Astrocyte (in vitro differentiated cells and primary cell): ENCODE data around the gene PSPH. TPM values are rescaled to one million over a fixed set of nuclear protein-coding genes. Genes with fewer than 3 reads are reported as not detected.
"Not testable (repeated sequence)": the region's sequence is repeated elsewhere in the genome, so short reads cannot be mapped to it uniquely, and the experiment has no call there.

Experiments
- DNase-seq: peaks from one replicate; pipeline ENCODE4 v3.0.0-alpha.2; 2010; ENCODE audit warnings: low read depth
- FAIRE-seq: peaks from 2 replicates; lab custom pipeline; 2011; peaks lifted over from hg19 to GRCh38; lab: Jason Lieb, UNC
- H2AFZ ChIP-seq: 2 replicates; pipeline ENCODE4 v1.6.0; 2012; ENCODE audit warnings: low read depth, low read length, inconsistent platforms
- H3K27ac ChIP-seq: 2 replicates; pipeline ENCODE4 v1.5.1; 2011; ENCODE audit warnings: low read depth, low read length, inconsistent platforms
- H3K27me3 ChIP-seq: 2 replicates; pipeline ENCODE4 v1.6.0; 2011; ENCODE audit warnings: low read length, inconsistent platforms; ENCODE audit not compliant: insufficient read depth
- H3K36me3 ChIP-seq: 2 replicates; pipeline ENCODE4 v1.5.1; 2011; ENCODE audit warnings: low read length, inconsistent platforms; ENCODE audit not compliant: insufficient read depth
- H3K4me1 ChIP-seq: 2 replicates; pipeline ENCODE4 v1.5.1; 2011; ENCODE audit warnings: low read length, inconsistent platforms; ENCODE audit not compliant: insufficient read depth
- H3K4me2 ChIP-seq: 2 replicates; pipeline ENCODE4 v1.6.0; 2012; ENCODE audit warnings: low read length, inconsistent platforms
- H3K4me3 ChIP-seq: 2 replicates; pipeline ENCODE4 v1.5.1; 2011; ENCODE audit warnings: low read depth, mild to moderate bottlenecking, low read length, inconsistent platforms; ENCODE audit not compliant: insufficient read depth
- H3K79me2 ChIP-seq: 2 replicates; pipeline ENCODE4 v1.6.0; 2012; ENCODE audit warnings: mild to moderate bottlenecking, low read length, inconsistent platforms; ENCODE audit not compliant: insufficient read depth
- H3K9ac ChIP-seq: 2 replicates; pipeline ENCODE4 v1.6.0; 2012; ENCODE audit warnings: mild to moderate bottlenecking, low read length, inconsistent platforms
- H3K9me3 ChIP-seq: 2 replicates; pipeline ENCODE4 v1.5.1; 2012; ENCODE audit warnings: low read depth, mild to moderate bottlenecking, low read length, inconsistent platforms; ENCODE audit not compliant: insufficient read depth
- H4K20me1 ChIP-seq: 2 replicates; pipeline ENCODE4 v1.6.0; 2012; ENCODE audit warnings: low read length, inconsistent platforms; ENCODE audit not compliant: insufficient read depth
- H3K27ac Mint-ChIP-seq: one replicate; pipeline ENCODE4 v1.8.0; 2021; ENCODE audit warnings: mild to moderate bottlenecking, mixed read lengths; ENCODE audit not compliant: unreplicated experiment
- H3K27me3 Mint-ChIP-seq: one replicate; pipeline ENCODE4 v1.8.0; 2021; ENCODE audit warnings: low read depth, mixed read lengths; ENCODE audit not compliant: unreplicated experiment
- H3K36me3 Mint-ChIP-seq: one replicate; pipeline ENCODE4 v1.8.0; 2021; ENCODE audit warnings: low read depth, mixed read lengths; ENCODE audit not compliant: unreplicated experiment
- H3K4me1 Mint-ChIP-seq: one replicate; pipeline ENCODE4 v1.8.0; 2021; ENCODE audit warnings: low read depth, mixed read lengths; ENCODE audit not compliant: unreplicated experiment
- H3K4me3 Mint-ChIP-seq: one replicate; pipeline ENCODE4 v1.8.0; 2021; ENCODE audit warnings: mild to moderate bottlenecking, moderate library complexity, mixed read lengths; ENCODE audit not compliant: unreplicated experiment
- H3K9me3 Mint-ChIP-seq: one replicate; pipeline ENCODE4 v1.8.0; 2021; ENCODE audit warnings: mild to moderate bottlenecking, mixed read lengths; ENCODE audit not compliant: unreplicated experiment
- CTCF ChIP-seq: IDR thresholded peaks from 2 replicates; pipeline ENCODE4 v1.5.1; 2011; ENCODE audit warnings: low read depth, mild to moderate bottlenecking, inconsistent platforms, low read length, moderate library complexity; ENCODE audit not compliant: insufficient read depth
- EZH2 ChIP-seq: IDR thresholded peaks from 2 replicates; pipeline ENCODE4 v1.6.1; 2012; ENCODE audit warnings: mild to moderate bottlenecking, low read length, inconsistent platforms; ENCODE audit not compliant: insufficient read depth
- total RNA-seq: library from RNA; stranded (reverse); gene quantifications from 2 replicates; pipeline ENCODE4 v1.2.1, GENCODE V29; 2021

The PSPH gene
- total RNA-seq, 1 donor from 2014 or later, result 72.7 TPM

DNA sequence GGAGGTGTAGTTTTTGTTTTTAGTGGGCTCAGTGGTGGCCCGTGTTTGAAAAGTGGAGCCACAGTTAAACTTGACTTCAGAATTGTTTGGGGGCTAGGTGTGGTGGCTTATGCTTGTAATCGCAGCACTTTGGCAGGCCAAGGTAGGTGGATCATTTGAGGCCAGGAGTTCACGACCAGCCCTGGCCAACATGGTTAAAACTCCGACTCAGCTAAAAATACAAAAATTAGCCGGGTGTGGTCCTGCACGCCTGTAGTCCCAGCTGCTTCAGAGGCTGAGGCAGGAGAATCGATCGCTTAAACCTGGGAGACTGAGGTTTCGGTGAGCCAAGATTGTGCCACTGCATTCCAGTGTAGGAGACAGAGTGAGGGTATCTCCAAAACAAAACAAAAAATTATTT lies 2.1 kb upstream of the PSPH start:
- peak overlapping the region; percentile 98 for H3K9ac ChIP-seq
- FAIRE-seq (no peak), DNase-seq (no peak)
- peaks cover 16% of the 10 kb centered on the region for H3K4me1 ChIP-seq
- no peak overlapping the region for H3K27ac ChIP-seq
- Mint-ChIP-seq H3K27me3 (no peaks in the 10 kb centered on the region), H3K9me3 (no peaks in the 10 kb centered on the region), H3K27ac (peak overlapping the region; percentile 72), H3K36me3 (peaks cover 11% of the 10 kb centered on the region), H3K4me3 (peak overlapping the region; percentile 99), H3K4me1 (peaks cover 35% of the 10 kb centered on the region)
- H3K4me2 ChIP-seq, result peak overlapping the region; percentile 92
- TF ChIP-seq CTCF (no peak), EZH2 (no peak)
- H3K79me2 ChIP-seq, result peaks cover 74% of the 10 kb centered on the region
- no peak overlapping the region for H3K4me3 ChIP-seq
- H3K9me3 ChIP-seq, result no peaks in the 10 kb centered on the region
- H3K36me3 ChIP-seq, result peaks cover 43% of the 10 kb centered on the region
- peaks cover 30% of the 10 kb centered on the region for H4K20me1 ChIP-seq
- no peak overlapping the region for H2AFZ ChIP-seq
- no peaks in the 10 kb centered on the region for H3K27me3 ChIP-seq

DNA sequence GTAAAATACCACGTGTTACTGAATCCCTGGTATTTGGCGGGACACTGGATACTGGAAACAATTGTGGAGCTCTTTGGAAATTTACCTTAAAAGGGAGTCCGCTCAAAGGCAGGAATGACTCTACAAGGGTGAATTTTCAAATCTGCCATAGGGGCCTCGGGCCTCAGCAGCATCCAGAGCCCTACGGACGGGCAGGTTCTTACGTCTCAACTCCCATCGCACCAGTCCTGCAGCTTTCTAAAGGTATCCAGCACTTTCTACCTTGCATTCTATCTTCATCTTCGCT lies 248 bp downstream of the PSPH start:
- Mint-ChIP-seq H3K4me3 (peak overlapping the region; percentile 97), H3K4me1 (peaks cover 35% of the 10 kb centered on the region)

DNA sequence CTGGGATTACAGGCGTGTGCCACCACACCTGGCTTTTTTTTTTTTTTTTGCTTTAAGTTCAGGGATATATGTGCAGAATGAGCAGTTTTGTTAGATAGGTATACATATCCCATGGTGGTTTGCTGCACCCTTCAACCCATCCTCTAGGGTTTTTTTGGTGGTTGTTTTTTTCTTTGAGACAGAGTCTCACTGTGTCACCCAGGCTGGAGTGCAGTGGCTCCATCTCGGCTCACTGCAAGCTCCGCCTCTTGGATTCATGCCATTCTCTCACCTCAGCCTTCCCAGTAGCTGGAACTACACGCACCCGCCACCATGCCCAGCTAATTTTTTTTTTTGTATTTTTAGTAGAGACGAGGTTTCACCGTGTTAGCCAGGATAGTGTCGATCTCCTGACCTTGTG lies 2.5 kb downstream of the PSPH start:
- Mint-ChIP-seq H3K4me3 (peak overlapping the region; percentile 14), H3K27ac (peak overlapping the region; percentile 7), H3K4me1 (peaks cover 21% of the 10 kb centered on the region)
- H3K4me1 ChIP-seq, result peaks cover 21% of the 10 kb centered on the region
- H3K27me3 ChIP-seq, H3K27ac ChIP-seq, DNase-seq, H3K9me3 Mint-ChIP-seq, H2AFZ ChIP-seq, H3K9ac ChIP-seq, H3K4me2 ChIP-seq, FAIRE-seq, H3K27me3 Mint-ChIP-seq, H3K36me3 ChIP-seq, H3K36me3 Mint-ChIP-seq, H3K4me3 ChIP-seq, H3K9me3 ChIP-seq: not testable (repeated sequence)
- H4K20me1 ChIP-seq, result peaks cover 14% of the 10 kb centered on the region
- H3K79me2 ChIP-seq, result peaks cover 39% of the 10 kb centered on the region

More for the DNA sequence above, 248 bp downstream of the PSPH start:
- Histone ChIP-seq H3K27ac (peak overlapping the region; percentile 93), H2AFZ (peak overlapping the region; percentile 87), H3K4me3 (peak overlapping the region; percentile 94), H3K4me2 (peak overlapping the region; percentile 91), H3K36me3 (peaks cover 27% of the 10 kb centered on the region), H3K4me1 (peaks cover 21% of the 10 kb centered on the region), H3K9ac (peak overlapping the region; percentile 98), H4K20me1 (peaks cover 25% of the 10 kb centered on the region), H3K9me3 (no peaks in the 10 kb centered on the region), H3K79me2 (peaks cover 60% of the 10 kb centered on the region), H3K27me3 (no peaks in the 10 kb centered on the region)
- Mint-ChIP-seq H3K27ac (peak overlapping the region; percentile 98), H3K36me3 (peaks cover 9% of the 10 kb centered on the region), H3K27me3 (no peaks in the 10 kb centered on the region), H3K9me3 (no peaks in the 10 kb centered on the region)
- no peak for DNase-seq
- TF ChIP-seq EZH2 (no peak), CTCF (no peak)
- no peak for FAIRE-seq
